Mucosa of gallbladder (tissue), 1 donor: ENCODE data around the gene RCAN2. TPM values are rescaled to one million over a fixed set of nuclear protein-coding genes. Genes with fewer than 3 reads are reported as not detected.

Experiments
- DNase-seq: peaks from one replicate; pipeline ENCODE4 v3.0.0-alpha.2; 2020; ENCODE audit warnings: low spot score
- total RNA-seq: library from RNA; stranded (reverse); gene quantifications from one replicate; pipeline ENCODE4 v1.2.1, GENCODE V29; 2021
- donor health status: DM: no; HTN: no; CAD: no.

The RCAN2 gene
- total RNA-seq, 1 donor from 2014 or later, result 61.7 TPM

- no peak for DNase-seq
Measured at GRCh38 chr6:46258249-46258648, 233.0 kb downstream of the RCAN2 start.

- no peak for DNase-seq
Measured at GRCh38 chr6:46255528-46255927, 235.7 kb downstream of the RCAN2 start.

GRCh38 chr6:46254946-46255345 lies 236.3 kb downstream of the RCAN2 start:
- DNase-seq, result no peak

GRCh38 chr6:46254331-46254730 lies 236.9 kb downstream of the RCAN2 start:
- DNase-seq, result no peak

GRCh38 chr6:46251583-46252339 lies 239.5 kb downstream of the RCAN2 start:
- DNase-seq, result no peak

GRCh38 chr6:46248143-46248542 lies 243.1 kb downstream of the RCAN2 start:
- DNase-seq, result no peak

GRCh38 chr6:46246727-46247126 lies 244.5 kb downstream of the RCAN2 start:
- DNase-seq, result no peak

GRCh38 chr6:46246081-46246480 lies 245.2 kb downstream of the RCAN2 start:
- no peak for DNase-seq

GRCh38 chr6:46244670-46245069 lies 246.6 kb downstream of the RCAN2 start:
- no peak for DNase-seq

- no peak for DNase-seq
Measured at GRCh38 chr6:46243754-46244153, 247.5 kb downstream of the RCAN2 start.

GRCh38 chr6:46242921-46243320 lies 248.3 kb downstream of the RCAN2 start:
- DNase-seq, result no peak

GRCh38 chr6:46240866-46241565 lies 250.2 kb downstream of the RCAN2 start:
- no peak for DNase-seq

- DNase-seq, result no peak
Measured at GRCh38 chr6:46236752-46237151, 254.5 kb downstream of the RCAN2 start.

GRCh38 chr6:46235242-46235641 lies 256.0 kb downstream of the RCAN2 start:
- DNase-seq, result no peak

GRCh38 chr6:46234700-46235099 lies 256.5 kb downstream of the RCAN2 start:
- DNase-seq, result no peak

GRCh38 chr6:46234156-46234556 lies 257.1 kb downstream of the RCAN2 start:
- peak; percentile 13 for DNase-seq

- DNase-seq, result no peak
Measured at GRCh38 chr6:46233129-46233528, 258.1 kb downstream of the RCAN2 start.

GRCh38 chr6:46222286-46222685 lies 269.0 kb downstream of the RCAN2 start:
- no peak for DNase-seq

GRCh38 chr6:46221222-46221793 lies 269.9 kb downstream of the RCAN2 start:
- no peak for DNase-seq

GRCh38 chr6:46220352-46221221 lies 270.7 kb downstream of the RCAN2 start:
- no peak for DNase-seq

GRCh38 chr6:46219661-46220060 lies 271.6 kb downstream of the RCAN2 start:
- DNase-seq, result no peak

GRCh38 chr6:46218457-46218856 lies 272.8 kb downstream of the RCAN2 start:
- no peak for DNase-seq
